CD4-positive, alpha-beta T cell treated with Interleukin-21 for 1 hour (primary cell): Measurements from ENCODE around the gene ICA1L.

Experiments
- DNase-seq: peaks from one replicate; pipeline ENCODE4 v3.0.0-alpha.2; 2020

ICA1L gene

DNA sequence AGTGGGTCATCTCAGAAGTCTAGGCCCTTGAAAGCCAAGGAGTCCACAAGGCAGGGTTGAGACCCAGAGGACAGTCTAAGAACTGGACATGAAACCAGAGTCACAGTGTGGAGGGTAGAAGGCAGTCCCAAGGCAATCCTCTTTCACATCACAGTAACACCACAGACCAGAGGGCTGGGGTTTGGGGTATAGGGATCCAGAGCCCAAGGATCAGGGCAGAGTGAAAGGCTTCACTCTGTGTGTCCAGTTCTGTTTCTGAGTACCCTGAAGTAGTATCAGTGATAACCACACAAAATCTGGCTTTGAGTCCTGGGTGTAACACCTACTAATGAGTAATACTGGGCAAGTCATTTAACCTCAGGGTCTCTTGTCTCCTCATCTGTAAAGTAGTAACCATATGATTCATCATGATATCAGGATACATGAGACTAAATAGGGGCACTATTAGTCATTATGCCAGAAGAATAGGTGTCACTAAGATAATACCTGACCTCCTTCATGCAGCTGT is 91.0 kb downstream of the ICA1L start:
- DNase-seq = no peak

DNA sequence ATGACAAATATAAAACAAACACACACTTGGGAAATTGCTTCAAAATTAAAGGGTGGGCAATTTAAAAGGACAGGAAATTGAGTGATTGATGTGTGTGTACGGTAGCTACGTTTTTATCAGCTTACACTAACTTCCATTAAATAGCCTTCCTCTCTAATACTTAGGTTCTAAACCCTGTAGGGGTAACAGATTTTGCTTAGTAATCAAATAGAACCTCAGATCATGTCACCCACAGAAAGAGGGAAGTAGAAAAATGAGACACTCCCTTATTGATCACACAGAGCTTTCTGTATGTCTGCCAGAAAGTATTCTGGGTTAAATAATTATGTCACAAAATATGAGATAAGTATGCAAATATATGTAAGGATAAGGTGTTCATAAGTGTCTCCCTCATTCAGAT is 93.3 kb downstream of the ICA1L start:
- no peak for DNase-seq

- no peak for DNase-seq
Measured at GRCh38 chr2:202774104-202774503, 97.5 kb downstream of the ICA1L start.

DNA sequence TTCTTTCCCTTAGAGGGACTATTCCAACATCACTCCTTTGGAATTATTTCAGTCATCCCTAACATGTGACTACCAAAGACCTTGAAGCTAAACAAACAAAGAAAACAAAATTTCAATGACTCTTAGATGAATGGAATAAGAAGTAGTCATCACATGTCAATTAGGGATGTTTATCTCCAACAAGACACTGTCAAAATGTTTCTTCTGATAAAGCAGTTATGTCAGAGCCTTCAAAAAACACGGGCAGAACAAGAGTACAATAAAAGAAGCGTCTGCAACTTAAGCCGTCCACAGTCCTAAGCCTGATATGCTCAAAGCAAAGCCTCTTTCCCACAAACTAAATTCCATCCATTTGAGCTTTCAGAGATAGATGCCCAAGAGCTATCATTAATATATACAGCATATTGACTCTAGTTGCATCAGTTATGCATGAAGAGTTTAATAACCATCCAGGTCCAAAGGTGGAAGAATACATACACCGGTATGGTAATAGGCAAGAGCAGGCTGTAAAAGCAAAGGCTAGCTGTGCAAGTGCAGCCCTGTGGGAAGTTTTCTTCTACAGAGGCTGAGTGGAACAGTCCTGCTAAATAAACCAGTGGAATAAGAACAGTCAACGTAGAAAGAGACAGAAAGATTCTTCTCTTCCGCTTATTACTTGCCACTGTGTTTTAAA is 98.1 kb downstream of the ICA1L start:
- no peak for DNase-seq

- no peak for DNase-seq
Measured at GRCh38 chr2:202771741-202772460, 99.7 kb downstream of the ICA1L start.

DNA sequence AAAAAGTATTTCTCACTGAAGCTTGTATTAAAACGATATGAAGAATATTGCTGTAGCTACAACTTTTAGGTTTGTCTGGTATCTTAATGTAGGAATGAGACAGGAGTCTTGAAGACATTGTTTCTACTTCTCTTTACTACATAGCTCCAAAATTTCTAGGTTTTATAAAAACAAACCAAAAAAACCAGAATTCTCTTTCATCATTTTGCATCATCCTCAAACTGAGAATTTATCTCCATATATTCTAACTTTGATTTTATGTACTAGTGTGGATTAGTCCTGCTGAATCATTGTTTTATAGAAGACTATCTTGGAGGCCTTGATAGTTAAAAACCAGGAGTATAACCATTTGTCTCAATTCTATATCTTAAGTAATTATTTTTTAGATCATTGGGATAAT is 100.2 kb downstream of the ICA1L start:
- DNase-seq = no peak

GRCh38 chr2:202769201-202769600 is 102.4 kb downstream of the ICA1L start:
- no peak for DNase-seq

DNA sequence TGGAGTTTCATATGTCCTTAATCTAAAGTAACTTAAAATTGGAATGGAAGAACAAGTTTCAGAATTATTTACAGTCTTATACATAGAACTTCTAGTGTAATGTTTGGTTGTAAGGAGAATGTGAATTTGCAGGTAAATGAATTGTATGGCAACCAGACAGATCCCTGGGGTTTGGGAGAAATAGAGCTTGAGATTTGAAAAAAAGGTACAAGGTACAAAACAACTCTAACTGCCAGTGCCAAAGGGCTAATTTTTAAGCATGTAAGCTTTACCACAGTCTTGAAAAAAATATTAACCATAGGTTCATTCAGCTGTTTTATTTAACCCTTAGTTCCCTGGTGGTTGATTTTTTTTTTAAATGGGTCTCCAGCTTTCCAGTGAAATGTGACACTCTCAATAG is 103.3 kb downstream of the ICA1L start:
- no peak for DNase-seq

DNA sequence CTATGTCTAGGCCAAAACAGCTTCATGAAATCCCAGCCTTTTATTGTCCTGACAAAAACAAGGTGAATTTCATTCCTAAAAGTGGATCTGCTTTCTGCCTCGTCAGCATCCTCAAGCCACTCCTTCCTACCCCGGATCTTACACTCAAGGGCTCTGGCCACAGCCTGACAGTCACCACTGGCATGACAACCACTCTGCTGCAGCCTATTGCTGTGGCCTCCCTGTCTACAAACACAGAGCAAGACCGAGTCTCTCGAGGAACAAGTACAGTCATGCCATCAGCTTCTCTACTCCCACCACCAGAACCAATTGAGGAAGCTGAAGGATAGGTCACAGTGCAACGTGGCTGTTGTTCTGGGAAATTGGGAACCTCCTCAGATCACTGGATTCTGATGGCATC is 106.1 kb downstream of the ICA1L start:
- DNase-seq = no peak

DNA sequence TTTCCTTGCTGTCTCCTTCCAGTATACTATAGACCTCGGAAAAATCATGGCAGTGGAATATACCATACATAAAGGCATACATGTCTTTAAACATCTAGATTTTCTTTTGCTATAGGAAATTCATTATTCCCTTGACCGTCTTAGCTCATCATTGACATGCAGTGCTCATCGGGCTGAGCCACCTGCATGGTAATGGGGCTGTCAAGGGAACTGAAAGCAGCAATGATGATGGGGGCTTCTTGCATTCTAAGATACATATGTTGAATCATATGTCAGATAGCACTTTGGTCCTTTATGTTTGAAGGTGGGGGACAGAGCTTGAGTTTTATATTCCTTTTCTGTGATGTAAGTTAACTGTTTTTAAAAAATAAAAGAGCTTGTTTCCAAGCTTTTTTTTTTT is 106.6 kb downstream of the ICA1L start:
- DNase-seq = no peak

GRCh38 chr2:202763916-202764315 is 107.7 kb downstream of the ICA1L start:
- DNase-seq = no peak

- peak; percentile 15 for DNase-seq
Measured at GRCh38 chr2:202762556-202762955, 109.0 kb downstream of the ICA1L start.

- no peak for DNase-seq
Measured at GRCh38 chr2:202760848-202761247, 110.7 kb downstream of the ICA1L start.

DNA sequence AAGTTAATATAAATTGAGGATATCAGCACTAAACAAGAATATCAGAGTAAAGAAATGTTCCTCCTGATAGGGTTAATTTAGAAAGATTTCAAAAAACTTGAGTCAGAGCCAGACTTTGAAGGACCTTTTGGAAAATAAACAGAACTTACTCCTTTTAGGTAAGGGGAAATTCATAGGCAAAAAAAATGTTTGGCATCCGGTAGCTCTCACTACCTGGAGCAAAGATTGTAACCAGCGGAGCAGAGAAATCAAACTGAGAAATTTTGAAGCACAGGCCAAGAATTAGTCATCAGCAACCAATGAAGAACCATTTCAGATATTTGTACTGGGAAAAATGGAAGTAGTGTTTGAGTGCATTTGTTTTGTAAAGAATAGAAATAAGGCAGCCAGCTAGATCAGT is 113.0 kb downstream of the ICA1L start:
- no peak for DNase-seq

GRCh38 chr2:202758128-202758527 is 113.4 kb downstream of the ICA1L start:
- no peak for DNase-seq

DNA sequence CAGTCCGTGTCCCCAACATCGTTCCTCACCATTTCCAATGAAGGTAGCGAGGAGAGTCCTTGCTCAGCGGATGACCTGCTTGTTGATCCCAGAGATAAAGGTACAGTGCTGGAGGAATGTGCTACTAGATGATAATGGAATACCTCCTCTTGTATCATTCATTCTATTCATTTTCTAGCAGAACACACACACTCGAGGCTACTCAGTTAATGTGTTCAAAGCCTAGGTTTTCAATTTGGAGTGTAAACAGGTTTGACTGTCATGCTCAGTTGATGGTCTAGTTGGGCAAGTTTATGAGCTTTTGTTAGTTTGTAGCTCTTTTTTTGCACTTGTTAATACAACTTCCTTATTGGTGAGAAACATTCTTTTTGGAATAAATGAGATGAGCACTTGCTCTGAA is 114.2 kb downstream of the ICA1L start:
- no peak for DNase-seq

GRCh38 chr2:202756598-202756997 is 115.0 kb downstream of the ICA1L start:
- DNase-seq = no peak

GRCh38 chr2:202754936-202755335 is 116.6 kb downstream of the ICA1L start:
- no peak for DNase-seq

DNA sequence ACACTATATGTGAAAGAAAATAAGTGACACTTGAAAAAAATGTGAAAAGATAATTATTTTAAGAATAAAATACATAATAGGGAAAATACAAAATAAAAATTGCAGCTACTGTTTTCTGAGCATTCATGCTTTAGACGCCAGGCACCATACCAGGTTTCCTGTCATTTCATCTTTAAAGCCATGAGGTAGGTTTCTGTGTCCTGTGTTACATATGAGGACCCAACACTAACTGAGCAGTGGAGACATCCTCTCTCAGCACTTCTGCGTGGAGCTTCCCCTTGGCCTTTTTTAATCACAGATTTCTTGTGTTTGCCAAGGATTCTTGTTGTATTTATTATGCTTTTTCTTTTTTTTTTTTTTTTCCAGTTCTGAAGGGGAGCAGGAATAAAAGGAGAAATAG is 119.5 kb downstream of the ICA1L start:
- no peak for DNase-seq

DNA sequence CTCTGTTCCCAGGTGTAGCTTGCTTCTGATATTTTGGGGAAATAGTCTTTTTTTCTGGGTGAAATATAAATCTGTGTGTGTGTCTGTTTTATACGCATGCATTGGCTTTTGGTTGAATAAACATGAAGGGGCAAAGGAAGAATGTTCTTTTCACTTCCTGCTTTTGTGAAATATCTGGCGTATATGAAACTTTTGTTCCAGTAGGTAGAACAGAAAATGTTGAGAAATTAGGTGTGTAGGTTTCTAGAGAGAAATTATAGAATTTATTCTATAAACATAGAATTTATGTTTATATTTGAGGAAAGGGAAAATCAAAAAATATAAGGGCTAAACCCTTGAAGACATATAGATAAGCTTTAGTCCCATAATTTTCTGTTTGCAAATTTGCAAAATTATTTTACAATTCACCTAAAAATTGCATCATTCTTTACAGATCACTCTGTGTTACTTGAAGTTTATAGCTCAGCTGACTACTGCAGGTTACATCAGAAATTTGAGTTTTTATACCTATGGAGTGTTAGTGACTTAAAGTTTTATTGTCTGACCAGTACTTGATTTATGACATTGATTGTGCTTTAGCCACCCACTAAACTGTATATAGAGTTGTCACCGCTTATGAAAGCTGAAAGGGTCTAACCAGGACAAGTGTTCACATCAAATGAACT is 120.7 kb downstream of the ICA1L start:
- DNase-seq = no peak

- DNase-seq = no peak
Measured at GRCh38 chr2:202749477-202749876, 122.1 kb downstream of the ICA1L start.

GRCh38 chr2:202743613-202744012 is 128.0 kb downstream of the ICA1L start:
- DNase-seq = no peak

- no peak for DNase-seq
Measured at GRCh38 chr2:202736826-202737225, 134.7 kb downstream of the ICA1L start.

DNA sequence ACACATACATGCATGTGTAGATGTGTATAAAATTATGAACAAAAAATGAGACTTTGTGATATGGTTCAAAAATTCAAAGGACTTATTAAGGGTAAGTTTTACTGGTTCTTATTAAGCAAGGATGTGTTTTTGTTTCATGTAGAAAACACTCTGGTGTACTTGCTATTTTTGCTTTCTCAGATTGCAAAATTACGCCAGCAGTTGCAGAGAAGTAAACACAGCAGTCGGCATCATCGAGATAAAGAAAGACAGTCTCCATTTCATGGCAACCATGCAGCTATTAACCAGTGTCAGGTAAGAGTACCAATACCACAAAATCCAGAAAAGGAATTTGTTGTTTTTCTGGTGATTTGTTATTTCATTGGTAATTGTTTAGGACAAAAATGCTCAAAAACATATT is 145.5 kb downstream of the ICA1L start:
- DNase-seq = no peak
